Natural killer cell treated with Interleukin-12 subunit alpha and Interleukin-12 subunit beta and Interleukin-15 and Interleukin-18, amount 100 ng/mL, for 72 hours (primary cell): ENCODE results near the gene TOM1L1. TPM values are rescaled to one million over a fixed set of nuclear protein-coding genes. Genes with fewer than 3 reads are reported as not detected.

Experiments
- ATAC-seq, 2 donors: fragments of 150-1000 bp; cut with Tn5 transposase in 1 of 2; sonication (Bioruptor Pico), chemical (Tn5 transposase) in 1 of 2; 2 replicates each; pipeline ENCODE4 v1.10.0; 2021
- DNase-seq: peaks from one replicate; pipeline ENCODE4 v3.0.0; 2022; ENCODE audit warnings: low spot score
- H3K27ac Mint-ChIP-seq, 2 donors: 1 replicate in 1 of 2; 2 replicates in 1 of 2; pipeline ENCODE4 v1.8.0; 2022; ENCODE audit warnings: mixed read lengths in 2 of 2, mild to moderate bottlenecking in 1 of 2, moderate library complexity in 1 of 2
- H3K27me3 Mint-ChIP-seq, 2 donors: 1 replicate in 1 of 2; 2 replicates in 1 of 2; pipeline ENCODE4 v1.8.0; 2022; ENCODE audit warnings: mixed read lengths in 2 of 2
- H3K36me3 Mint-ChIP-seq: one replicate; pipeline ENCODE4 v1.8.0; 2022; ENCODE audit warnings: mixed read lengths
- H3K4me1 Mint-ChIP-seq, 2 donors: 1 replicate in 1 of 2; 2 replicates in 1 of 2; pipeline ENCODE4 v1.8.0; 2022; ENCODE audit warnings: low read depth in 2 of 2, mixed read lengths in 2 of 2, mild to moderate bottlenecking in 1 of 2
- H3K4me3 Mint-ChIP-seq: one replicate; pipeline ENCODE4 v1.8.0; 2022; ENCODE audit warnings: mixed read lengths
- H3K9me3 Mint-ChIP-seq: 2 replicates; pipeline ENCODE4 v1.8.0; 2022; ENCODE audit warnings: mixed read lengths
- total RNA-seq, 2 donors: library from RNA; stranded (reverse); gene quantifications; one replicate each; pipeline ENCODE4 v1.2.3, GENCODE V29; 2022

TOM1L1 gene
- total RNA-seq, 2 donors from 2014 or later: not detected

- no peaks in the 10 kb centered on the region for H3K27me3 Mint-ChIP-seq
- H3K4me3 Mint-ChIP-seq: no peak overlapping the region
- H3K36me3 Mint-ChIP-seq: no peaks in the 10 kb centered on the region
- peaks cover 4 to 14% of the 10 kb centered on the region in 2 donors for H3K4me1 Mint-ChIP-seq
- no peak for DNase-seq
- no peaks in the 10 kb centered on the region for H3K9me3 Mint-ChIP-seq
- H3K27ac Mint-ChIP-seq: peak overlapping the region in 1 of 2 donors; percentile 59
- no peak for ATAC-seq
Measured at GRCh38 chr17:54971901-54972300, 71.2 kb downstream of the TOM1L1 start.

GRCh38 chr17:54972406-54973138 lies 71.9 kb downstream of the TOM1L1 start:
- no peak overlapping the region for H3K27ac Mint-ChIP-seq
- H3K9me3 Mint-ChIP-seq: no peaks in the 10 kb centered on the region
- no peak for ATAC-seq
- DNase-seq: no peak
- no peaks in the 10 kb centered on the region for H3K27me3 Mint-ChIP-seq
- H3K4me3 Mint-ChIP-seq: no peak overlapping the region
- peaks cover 0 to 9% of the 10 kb centered on the region in 2 donors for H3K4me1 Mint-ChIP-seq
- H3K36me3 Mint-ChIP-seq: no peaks in the 10 kb centered on the region

- peaks cover 4% of the 10 kb centered on the region for H3K36me3 Mint-ChIP-seq
- no peak for DNase-seq
- H3K4me3 Mint-ChIP-seq: no peak overlapping the region
- peaks cover 4 to 8% of the 10 kb centered on the region in 2 donors for H3K4me1 Mint-ChIP-seq
- no peaks in the 10 kb centered on the region for H3K9me3 Mint-ChIP-seq
- no peaks in the 10 kb centered on the region for H3K27me3 Mint-ChIP-seq
- ATAC-seq: no peak
- H3K27ac Mint-ChIP-seq: no peak overlapping the region
Measured at GRCh38 chr17:54974759-54975158, 74.1 kb downstream of the TOM1L1 start.

GRCh38 chr17:54976316-54976715 lies 75.7 kb downstream of the TOM1L1 start:
- H3K4me1 Mint-ChIP-seq: peaks cover 4 to 8% of the 10 kb centered on the region in 2 donors
- no peak for DNase-seq
- H3K27ac Mint-ChIP-seq: no peak overlapping the region
- no peak overlapping the region for H3K4me3 Mint-ChIP-seq
- H3K36me3 Mint-ChIP-seq: peaks cover 4% of the 10 kb centered on the region
- H3K27me3 Mint-ChIP-seq: no peaks in the 10 kb centered on the region
- no peak for ATAC-seq
- no peaks in the 10 kb centered on the region for H3K9me3 Mint-ChIP-seq

- no peaks in the 10 kb centered on the region for H3K27me3 Mint-ChIP-seq
- peaks cover 4% of the 10 kb centered on the region for H3K36me3 Mint-ChIP-seq
- peaks cover under 1 to 8% of the 10 kb centered on the region in 2 donors for H3K4me1 Mint-ChIP-seq
- no peaks in the 10 kb centered on the region for H3K9me3 Mint-ChIP-seq
- no peak overlapping the region for H3K27ac Mint-ChIP-seq
- ATAC-seq (no peak), DNase-seq (no peak)
- no peak overlapping the region for H3K4me3 Mint-ChIP-seq
Measured at GRCh38 chr17:54977744-54978143, 77.1 kb downstream of the TOM1L1 start.

- H3K27ac Mint-ChIP-seq: no peak overlapping the region
- no peaks in the 10 kb centered on the region for H3K27me3 Mint-ChIP-seq
- H3K9me3 Mint-ChIP-seq: no peaks in the 10 kb centered on the region
- H3K4me1 Mint-ChIP-seq: peaks cover 0 to 8% of the 10 kb centered on the region in 2 donors
- ATAC-seq (no peak), DNase-seq (no peak)
- H3K36me3 Mint-ChIP-seq: peaks cover 4% of the 10 kb centered on the region
- no peak overlapping the region for H3K4me3 Mint-ChIP-seq
Measured at GRCh38 chr17:54979657-54980056, 79.0 kb downstream of the TOM1L1 start.

GRCh38 chr17:54980375-54980774 lies 79.7 kb downstream of the TOM1L1 start:
- no peak for ATAC-seq
- peaks cover 0 to 8% of the 10 kb centered on the region in 2 donors for H3K4me1 Mint-ChIP-seq
- no peak overlapping the region for H3K4me3 Mint-ChIP-seq
- DNase-seq: no peak
- H3K27ac Mint-ChIP-seq: no peak overlapping the region
- H3K27me3 Mint-ChIP-seq: no peaks in the 10 kb centered on the region
- peaks cover 4% of the 10 kb centered on the region for H3K36me3 Mint-ChIP-seq
- no peaks in the 10 kb centered on the region for H3K9me3 Mint-ChIP-seq

GRCh38 chr17:54982399-54982798 lies 81.7 kb downstream of the TOM1L1 start:
- Mint-ChIP-seq H3K27me3 (no peaks in the 10 kb centered on the region), H3K4me1 (peaks cover 0 to 8% of the 10 kb centered on the region in 2 donors), H3K9me3 (no peaks in the 10 kb centered on the region), H3K4me3 (no peak overlapping the region), H3K36me3 (peaks cover 4% of the 10 kb centered on the region), H3K27ac (no peak overlapping the region)
- no peak for DNase-seq
- no peak for ATAC-seq

- DNase-seq (no peak), ATAC-seq (no peak)
- Mint-ChIP-seq H3K27ac (no peak overlapping the region), H3K27me3 (no peaks in the 10 kb centered on the region), H3K36me3 (peaks cover 4% of the 10 kb centered on the region), H3K4me3 (no peak overlapping the region), H3K9me3 (no peaks in the 10 kb centered on the region), H3K4me1 (peaks cover 0 to 8% of the 10 kb centered on the region in 2 donors)
Measured at GRCh38 chr17:54983260-54983659, 82.6 kb downstream of the TOM1L1 start.

GRCh38 chr17:54985476-54985875 lies 84.8 kb downstream of the TOM1L1 start:
- DNase-seq (no peak), ATAC-seq (no peak)
- no peaks in the 10 kb centered on the region for H3K9me3 Mint-ChIP-seq
- H3K4me1 Mint-ChIP-seq: no peaks in the 10 kb centered on the region
- H3K4me3 Mint-ChIP-seq: no peak overlapping the region
- no peak overlapping the region for H3K27ac Mint-ChIP-seq
- no peaks in the 10 kb centered on the region for H3K27me3 Mint-ChIP-seq
- no peaks in the 10 kb centered on the region for H3K36me3 Mint-ChIP-seq

GRCh38 chr17:54990118-54990517 lies 89.5 kb downstream of the TOM1L1 start:
- H3K9me3 Mint-ChIP-seq: no peaks in the 10 kb centered on the region
- H3K4me1 Mint-ChIP-seq: no peaks in the 10 kb centered on the region
- ATAC-seq (no peak), DNase-seq (no peak)
- no peaks in the 10 kb centered on the region for H3K36me3 Mint-ChIP-seq
- H3K4me3 Mint-ChIP-seq: no peak overlapping the region
- H3K27me3 Mint-ChIP-seq: no peaks in the 10 kb centered on the region
- H3K27ac Mint-ChIP-seq: no peak overlapping the region

- Mint-ChIP-seq H3K36me3 (no peaks in the 10 kb centered on the region), H3K27me3 (no peaks in the 10 kb centered on the region), H3K27ac (no peak overlapping the region), H3K4me3 (no peak overlapping the region), H3K9me3 (no peaks in the 10 kb centered on the region), H3K4me1 (no peaks in the 10 kb centered on the region)
- ATAC-seq (no peak), DNase-seq (no peak)
Measured at GRCh38 chr17:54991567-54991966, 90.9 kb downstream of the TOM1L1 start.

- H3K27me3 Mint-ChIP-seq: no peaks in the 10 kb centered on the region
- H3K9me3 Mint-ChIP-seq: no peaks in the 10 kb centered on the region
- ATAC-seq: no peak
- no peaks in the 10 kb centered on the region for H3K36me3 Mint-ChIP-seq
- no peak for DNase-seq
- no peaks in the 10 kb centered on the region for H3K4me1 Mint-ChIP-seq
- no peak overlapping the region for H3K27ac Mint-ChIP-seq
- H3K4me3 Mint-ChIP-seq: no peak overlapping the region
Measured at GRCh38 chr17:54992797-54993639, 92.4 kb downstream of the TOM1L1 start.

- H3K4me3 Mint-ChIP-seq: no peak overlapping the region
- ATAC-seq (no peak), DNase-seq (no peak)
- H3K27me3 Mint-ChIP-seq: no peaks in the 10 kb centered on the region
- no peaks in the 10 kb centered on the region for H3K4me1 Mint-ChIP-seq
- no peaks in the 10 kb centered on the region for H3K36me3 Mint-ChIP-seq
- H3K27ac Mint-ChIP-seq: no peak overlapping the region
- no peaks in the 10 kb centered on the region for H3K9me3 Mint-ChIP-seq
Measured at GRCh38 chr17:54996441-54996840, 95.8 kb downstream of the TOM1L1 start.
